Hematopoietic multipotent progenitor cell treated with erythropoietin and hydrocortisone succinate and interleukin-3 and kit ligand, for 4 days (in vitro differentiated cells): ENCODE measurements around the gene BEND3.
"Not testable (repeated sequence)": the region's sequence is repeated elsewhere in the genome, so short reads cannot be mapped to it uniquely, and the experiment has no call there.

Experiments
- DNase-seq: peaks from one replicate; pipeline ENCODE4 v3.0.0-alpha.2; 2015

BEND3 gene

DNA sequence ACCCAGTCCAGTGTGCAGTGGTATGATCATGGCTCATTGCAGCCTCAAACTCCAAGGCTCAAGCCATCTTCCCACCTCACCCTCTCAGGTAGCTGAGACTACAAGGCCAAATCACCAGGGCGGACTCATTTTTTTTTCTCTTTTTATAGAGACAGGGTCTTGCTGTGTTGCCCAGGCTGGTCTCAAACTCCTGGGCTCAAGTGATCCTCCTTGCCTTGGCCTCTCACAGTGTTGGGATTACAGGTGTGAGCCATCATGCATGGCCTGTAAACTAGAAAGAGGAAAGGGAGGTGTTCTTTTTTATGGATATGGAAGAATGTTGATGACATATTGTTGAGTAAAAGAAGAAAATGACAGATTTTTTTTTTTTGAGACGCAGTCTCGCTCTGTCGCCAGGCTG, 5.1 kb upstream of the BEND3 start:
- DNase-seq = no peak

DNA sequence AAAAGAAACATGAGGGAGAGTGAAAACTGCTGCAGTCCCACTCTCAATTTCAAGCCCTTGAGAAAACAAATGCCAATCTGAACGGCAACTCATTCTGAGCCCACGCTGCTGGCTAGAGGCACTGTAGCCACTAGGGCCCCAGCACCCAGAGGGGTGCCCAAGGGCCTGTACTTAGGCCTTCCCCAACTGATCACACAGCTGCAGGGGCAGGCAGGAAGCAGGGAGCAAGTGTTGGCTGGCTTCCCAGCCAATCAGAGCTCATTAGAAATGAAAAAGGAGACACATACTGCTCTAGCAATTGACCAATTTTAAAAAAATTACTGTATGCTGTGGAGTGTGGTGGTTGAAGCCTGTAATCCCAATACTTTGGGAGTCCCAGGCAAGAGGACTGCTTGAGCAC, 3.7 kb upstream of the BEND3 start:
- DNase-seq = peak; percentile 53

DNA sequence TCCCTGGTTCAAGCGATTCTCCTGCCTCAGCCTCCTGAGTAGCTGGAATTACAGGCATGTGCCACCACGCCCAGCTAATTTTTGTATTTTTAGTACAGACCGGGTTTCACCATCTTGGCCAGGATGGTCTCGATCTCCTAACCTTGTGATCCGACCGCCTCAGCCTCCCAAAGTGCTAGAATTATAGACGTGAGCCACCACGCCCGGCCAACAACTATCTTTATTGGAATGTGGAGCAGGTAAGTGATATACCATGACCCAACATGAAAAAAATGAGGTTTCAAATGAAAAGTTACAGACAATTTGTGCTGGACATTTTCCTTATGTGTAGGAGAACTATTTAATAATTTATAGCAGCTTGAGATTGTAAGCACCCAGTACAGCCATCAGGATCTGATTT, 3.2 kb upstream of the BEND3 start:
- not testable (repeated sequence) for DNase-seq

DNA sequence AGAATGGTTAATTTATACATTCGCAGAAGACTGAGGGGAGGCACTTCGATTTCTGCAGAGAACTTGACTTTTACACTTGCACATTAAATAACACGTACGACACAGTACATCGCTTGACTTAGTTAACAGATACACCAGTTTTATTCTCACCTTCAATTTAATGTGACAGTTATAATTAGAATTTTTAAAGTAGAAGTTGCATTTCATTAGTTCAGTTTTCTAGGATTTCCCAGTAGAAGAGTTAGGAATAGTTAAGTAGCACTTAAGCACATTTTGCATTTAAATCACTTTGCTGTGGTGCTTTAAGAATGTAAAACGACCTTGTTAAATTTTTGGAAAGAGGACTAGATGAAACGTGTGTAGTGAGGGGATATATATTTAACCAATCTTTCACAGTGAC, 1.6 kb upstream of the BEND3 start:
- no peak for DNase-seq

DNA sequence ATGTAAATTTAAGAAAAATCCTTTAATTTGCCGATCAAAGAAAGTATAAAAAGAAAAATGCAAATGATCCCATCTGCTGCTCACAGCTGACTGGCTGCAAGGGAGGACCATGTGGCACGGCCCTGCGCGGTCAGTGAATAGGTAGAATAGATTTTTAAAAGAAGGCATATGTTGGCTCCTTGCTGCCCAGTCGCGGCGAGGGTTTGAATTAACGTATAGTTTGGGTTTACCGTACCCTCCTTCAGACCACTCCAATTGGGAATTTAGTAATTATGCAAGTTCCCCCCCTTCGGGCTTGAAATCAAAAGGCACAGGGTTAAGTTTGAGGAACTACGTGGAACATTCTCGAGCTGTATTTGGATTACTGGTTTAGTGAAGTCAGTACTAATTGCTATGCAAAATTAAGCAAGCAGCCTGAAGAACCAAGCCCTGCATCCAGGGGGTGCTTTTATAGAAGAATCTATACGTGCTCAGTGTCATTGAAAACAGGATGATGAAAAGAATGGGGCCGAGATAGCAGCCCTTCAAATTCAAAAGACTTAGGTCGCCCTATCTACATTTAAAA, 1.1 kb upstream of the BEND3 start:
- peak; percentile 81 for DNase-seq

DNA sequence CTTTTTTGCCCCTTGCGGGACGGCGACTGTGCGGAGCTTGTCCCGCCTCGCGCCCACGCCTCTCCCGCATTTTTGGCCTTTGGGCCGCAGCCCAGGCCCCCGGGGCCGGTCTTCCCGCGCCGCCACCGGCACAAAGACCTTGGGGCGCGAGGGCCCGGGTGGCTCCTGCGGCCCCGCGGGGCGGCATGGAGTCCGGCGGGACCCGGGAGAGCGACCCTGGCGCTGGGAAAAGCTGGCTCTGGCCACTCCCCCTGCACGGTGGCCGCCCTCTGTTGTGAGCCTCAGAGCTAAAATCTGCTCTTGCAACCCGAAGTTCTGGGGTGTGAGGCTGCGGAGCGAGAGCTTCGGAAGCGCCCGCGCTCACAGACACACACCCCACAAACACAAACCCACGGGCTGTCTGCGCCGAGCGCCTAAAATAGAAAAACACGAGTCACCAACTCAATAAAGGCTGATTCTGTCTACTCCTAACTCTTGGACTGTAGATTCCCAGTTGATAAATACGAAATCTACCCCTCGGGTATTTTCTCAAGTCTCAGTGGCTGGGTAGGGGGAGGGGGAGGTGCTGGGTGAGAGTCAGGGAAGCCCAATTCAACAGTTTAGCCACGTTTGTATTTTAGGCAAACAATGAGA, 496 bp upstream of the BEND3 start:
- DNase-seq = peak; percentile 66

DNA sequence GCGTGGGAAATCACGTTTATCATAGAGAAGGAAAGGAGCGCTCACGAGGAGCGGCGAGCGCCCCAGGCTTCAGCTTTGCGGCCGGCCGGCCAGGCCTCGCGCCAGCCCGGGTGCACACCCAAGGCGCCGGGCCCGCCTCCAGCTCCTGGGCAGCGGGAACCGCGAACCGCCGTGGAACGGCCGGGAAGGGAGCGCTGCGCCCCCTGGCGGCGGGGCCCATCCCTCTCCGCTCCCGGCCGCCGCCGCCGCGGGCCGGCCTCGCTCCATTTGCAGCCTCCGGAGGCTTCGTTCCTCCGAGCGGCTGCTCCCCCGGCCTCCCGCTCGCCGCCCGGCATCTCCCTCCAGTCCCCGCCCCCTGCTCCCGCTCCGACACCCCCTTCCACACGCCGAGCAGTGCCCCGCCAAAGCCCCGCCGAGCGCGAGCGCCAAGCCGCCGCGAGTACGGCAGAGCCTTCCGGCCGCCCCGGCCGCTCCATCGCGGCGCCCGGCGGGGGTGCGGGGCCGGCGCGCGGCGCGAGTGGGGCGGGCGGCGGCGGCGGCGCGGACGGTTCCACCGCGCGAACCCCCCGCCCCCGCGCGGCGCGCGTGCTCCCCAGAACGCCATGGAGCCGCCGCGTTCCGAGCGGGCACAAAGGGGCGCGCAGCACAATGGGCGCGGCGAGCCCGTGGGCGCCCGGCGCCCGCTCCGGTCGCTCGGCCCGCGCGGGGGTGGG, 946 bp downstream of the BEND3 start:
- peak; percentile 93 for DNase-seq

DNA sequence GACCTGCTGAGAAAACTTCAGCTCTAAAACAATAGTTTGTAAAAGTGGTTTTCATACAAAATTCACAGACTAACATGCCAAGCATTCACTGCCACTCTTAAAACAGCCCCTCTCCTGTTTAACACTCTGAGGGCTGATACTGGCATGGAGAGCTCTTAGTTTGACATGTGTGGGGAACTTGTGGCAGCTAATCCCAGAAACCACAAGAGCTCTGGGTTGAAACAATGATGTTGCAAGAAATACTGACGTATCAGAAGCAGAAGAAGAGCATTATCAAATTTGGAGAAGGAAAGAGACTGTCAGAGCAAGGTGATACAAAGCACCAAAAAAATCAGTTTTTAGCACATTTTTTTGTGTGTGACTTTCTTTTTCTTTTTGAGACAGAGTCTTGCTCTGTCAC, 5.1 kb downstream of the BEND3 start:
- DNase-seq = peak; percentile 92

DNA sequence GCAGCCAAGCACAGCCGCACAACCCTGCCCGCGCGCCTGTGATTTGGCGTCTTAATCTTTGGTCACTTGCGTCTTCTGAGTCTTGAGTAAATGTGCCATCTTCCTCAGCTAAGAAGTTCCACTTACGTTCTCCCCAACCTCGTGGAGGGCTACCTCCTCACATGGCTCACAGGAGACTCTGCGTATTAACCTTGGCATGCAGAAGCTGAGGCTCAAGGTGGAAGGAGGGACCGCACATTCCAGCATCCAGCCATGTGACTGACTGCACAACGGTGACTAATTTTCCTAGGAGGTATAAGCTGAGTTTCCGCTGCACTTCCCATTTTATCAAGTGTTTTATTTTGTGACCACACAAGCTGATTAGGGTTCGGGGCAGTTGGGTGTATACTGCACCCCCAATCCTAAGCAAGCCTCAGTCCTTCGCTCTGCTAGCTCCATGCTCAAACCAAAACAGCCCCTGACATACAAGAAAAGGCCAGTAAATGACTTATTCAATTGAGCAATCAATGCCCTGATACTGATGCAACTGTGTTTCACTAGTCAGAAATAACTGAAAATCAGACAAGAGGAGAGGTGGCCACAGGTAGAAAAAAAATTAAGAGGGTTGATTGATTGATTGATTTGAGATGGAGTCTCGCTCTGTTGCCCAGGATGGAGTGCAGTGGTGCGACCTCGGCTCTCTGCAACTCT, 7.0 kb downstream of the BEND3 start:
- peak; percentile 27 for DNase-seq

DNA sequence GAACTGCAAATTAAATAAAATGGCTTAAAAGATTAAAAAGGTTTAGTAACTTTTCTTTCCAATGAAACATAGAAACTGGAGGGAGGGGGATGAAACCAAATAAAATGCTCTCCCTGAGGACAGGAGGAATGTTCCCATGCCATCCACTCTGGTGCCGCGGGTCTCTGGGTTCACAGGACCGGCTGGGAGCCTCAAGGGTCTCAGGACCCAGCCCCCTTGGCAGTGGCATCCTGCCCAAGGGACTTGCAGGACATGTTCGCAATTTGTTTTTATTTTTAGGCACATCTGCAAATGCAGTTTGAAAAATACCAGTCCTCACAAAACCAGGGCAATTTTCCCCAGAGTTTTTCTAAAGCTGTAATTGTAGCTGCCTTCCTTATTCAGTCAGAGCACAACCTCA, 7.5 kb downstream of the BEND3 start:
- DNase-seq = no peak

DNA sequence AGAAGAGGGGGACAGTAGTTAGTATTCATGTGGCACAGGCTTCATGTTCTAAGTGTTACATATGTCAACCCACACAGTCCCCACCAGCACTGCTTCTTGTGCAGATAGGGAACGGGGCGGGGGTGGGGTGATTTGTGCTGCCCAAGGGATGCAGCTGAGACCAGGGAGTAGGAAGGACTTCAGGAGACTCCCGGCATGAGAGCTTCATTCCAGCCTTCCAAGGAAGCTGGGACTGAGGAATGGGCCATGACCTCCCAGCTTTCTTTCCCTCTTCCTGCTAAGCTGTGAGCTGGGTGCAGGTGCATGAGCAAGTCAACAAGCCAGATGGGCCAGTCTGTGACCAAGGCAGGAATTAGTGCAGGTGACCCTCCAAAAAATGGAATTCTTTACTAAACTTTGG, 9.2 kb downstream of the BEND3 start:
- DNase-seq = peak; percentile 19

DNA sequence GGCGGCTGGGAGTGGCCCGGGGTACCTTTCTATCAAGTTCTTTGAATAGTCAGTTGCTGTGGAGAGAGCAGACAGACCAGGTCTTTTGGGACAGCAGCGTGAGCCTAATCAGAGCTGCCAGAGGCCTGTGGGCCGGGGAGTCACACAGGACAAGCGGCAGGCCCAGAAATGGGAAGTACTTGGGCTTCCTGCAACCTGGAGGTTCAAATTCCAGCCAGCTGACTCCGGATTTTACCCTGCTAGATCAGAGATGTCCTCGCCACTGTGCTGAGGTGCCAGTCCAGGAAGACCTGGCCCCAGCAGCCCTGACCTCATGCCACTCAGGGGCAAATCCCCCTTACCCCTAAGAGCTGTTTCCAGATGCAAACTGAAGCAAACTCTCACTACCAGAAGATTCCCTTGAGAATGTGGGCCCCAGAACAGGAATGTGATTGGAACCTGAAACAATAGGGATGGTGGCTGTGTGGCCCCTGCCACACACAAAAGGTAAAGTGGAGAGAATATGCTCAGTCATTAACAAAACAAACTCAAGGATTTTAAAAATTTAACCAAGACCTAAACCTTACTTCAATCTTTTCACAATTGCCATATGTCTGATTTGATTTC, 9.7 kb downstream of the BEND3 start:
- peak; percentile 25 for DNase-seq

DNA sequence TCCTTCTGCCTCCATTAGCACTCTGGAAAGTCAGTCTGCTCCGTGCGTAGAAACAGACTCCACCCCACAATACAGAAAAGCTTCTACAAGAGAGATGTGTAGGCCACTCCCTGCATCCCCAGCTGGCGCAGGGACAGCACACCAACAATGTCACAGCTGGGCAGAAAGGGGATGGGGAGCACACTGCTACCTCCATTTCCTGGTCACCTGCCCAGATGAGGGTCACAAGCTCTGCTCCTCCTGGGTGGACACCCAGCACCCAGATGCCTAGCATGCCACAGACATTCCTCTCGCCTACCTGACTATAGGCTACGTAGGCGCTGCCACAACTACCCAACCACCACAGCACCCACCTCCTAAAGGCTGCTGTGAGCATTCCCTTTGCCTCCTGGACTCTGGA, 12.2 kb downstream of the BEND3 start:
- no peak for DNase-seq

DNA sequence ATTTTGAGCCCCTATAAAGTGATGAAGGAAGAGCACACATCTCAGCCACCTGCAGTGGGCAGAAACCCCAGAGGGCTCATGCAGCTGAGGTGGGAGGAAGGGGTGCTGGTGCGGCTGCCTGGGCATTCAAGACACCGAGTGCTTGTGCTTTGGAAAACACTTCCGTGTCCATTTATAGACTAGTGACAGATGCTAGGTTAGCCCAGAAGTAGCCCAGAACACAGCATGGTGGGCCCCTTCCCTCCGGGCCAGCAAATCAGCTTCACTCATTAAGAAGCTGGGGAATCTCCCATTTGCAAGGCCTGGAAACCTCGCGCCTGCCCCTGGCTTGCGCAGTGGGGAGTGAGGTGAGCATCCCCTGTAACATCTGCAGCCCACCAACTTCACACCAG, 12.9 kb downstream of the BEND3 start:
- no peak for DNase-seq

DNA sequence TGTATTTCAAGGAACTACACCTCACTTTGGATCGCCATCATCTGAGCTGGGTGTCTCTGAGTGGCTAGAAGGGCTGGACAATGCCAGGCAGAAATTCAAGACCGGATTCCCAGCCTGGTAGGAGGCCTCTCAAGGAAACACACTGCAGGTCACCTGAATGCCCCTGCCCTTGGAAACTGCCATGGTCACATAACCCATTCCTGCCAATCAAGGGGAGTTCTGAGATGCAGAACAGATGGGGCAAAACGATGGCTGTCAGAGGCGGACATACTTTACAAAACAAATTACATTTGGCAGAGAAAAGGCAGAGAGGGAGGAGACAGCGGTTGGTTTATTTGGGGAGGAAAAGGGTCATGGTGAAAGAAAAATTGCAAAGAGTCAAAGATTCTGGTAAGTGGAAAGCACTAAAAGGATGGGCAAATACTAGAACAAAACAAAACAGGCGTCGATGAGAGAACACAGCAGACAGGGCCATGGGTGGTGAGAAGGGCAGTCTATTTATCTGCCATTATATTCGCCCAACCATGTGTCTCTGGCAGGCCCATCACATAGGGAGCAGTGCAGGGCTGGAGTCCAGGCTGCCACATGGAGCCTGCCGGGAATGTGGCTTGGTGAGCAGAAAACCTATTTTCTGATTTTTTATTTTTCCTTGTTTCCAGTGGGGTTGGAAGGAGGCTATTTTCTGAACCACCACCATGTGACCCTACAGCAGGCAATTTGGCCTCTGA, 13.5 kb downstream of the BEND3 start:
- DNase-seq = no peak

DNA sequence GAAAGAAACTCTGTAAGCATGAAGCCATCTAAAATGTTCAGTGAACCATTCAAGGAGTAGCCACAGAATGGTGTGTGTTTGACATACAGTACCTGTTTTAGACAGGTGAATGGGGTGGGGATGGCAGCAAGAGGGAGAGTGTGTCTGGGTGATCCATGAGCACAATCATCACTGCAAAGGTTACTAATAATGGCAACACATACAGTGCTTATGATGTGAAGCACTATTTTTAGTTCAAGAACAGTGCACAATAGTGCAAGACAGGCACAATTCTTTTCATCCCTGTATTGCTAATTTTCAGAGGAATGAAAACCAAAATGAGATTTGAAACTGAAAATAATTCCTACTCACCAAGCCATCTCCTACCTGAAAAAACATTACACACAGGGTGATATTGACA, 14.1 kb downstream of the BEND3 start:
- DNase-seq = no peak

DNA sequence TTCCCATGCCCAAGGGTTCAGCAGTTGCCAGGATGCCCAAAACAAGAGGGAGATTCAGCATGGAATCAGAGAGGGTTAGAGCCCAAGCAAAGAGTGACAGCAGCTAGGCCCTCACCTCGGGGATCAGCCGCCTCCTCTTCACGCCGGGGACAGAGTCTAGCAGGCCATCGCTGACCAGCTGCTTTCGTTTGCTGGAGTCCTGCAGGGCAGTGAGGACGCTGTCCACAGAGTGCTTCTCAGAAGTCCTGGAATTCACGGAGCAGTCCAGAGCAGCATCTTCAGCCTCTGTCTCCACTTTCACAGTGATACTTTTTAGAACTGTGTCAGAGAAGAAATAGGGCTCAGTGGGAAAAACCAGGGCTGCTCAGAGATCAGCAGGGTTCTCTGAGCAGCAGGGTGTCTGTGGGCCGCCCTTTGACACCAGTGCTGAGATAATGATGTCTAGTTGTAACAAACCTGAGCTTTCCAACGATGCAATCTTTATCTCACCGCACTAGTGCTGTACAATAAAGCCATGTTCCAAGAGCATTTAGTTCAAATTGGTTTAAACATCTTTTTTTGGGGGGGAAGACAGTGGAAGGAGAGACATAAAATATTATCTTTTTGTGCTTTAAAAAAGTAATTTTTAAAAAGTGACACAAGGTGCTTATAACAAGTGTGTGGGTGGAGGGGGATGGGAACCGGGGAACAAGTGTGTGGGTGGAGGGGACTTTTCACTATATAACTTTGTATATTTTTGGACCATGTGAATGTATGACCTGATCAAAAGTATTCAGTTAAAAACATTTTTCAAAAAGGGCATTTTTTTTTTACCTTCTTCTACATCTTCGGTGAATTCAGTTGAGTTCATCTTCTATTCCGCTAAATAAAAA, 16.6 kb downstream of the BEND3 start:
- DNase-seq = no peak

DNA sequence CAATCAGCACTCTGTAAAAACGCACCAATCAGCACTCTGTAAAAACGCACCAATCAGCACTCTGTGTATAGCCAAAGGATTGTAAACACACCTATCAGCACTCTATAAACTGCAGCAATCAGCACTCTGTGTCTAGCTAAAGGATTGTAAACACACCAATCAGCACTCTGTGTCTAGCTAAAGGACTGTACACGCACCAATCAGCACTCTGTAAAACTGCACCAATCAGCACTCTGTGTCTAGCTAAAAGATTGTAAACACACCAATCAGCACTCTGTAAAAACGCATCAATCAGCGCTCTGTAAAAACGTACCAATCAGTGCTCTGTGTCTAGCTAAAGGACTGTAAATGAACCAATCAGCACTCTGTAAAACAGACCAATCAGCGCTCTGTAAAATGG, 30.9 kb downstream of the BEND3 start:
- not testable (repeated sequence) for DNase-seq

DNA sequence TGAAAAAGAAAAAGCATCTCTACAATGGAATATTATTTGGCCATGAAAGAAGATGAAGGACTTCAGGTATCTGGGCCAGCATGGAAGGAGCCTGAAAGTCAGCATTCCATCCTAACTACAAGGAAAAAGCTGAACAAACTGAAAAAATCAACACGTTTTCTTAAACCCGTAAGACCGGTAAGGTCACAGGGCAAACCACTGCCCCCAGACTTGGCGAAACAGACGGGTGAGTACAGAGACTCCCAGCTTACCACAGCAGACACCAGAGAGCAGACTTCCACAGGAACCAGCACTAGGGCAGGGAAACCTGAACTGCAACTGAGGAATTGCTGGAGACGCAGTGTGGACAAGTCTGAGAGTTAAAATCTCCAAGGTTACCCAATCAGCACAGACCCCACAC, 31.4 kb downstream of the BEND3 start:
- no peak for DNase-seq

DNA sequence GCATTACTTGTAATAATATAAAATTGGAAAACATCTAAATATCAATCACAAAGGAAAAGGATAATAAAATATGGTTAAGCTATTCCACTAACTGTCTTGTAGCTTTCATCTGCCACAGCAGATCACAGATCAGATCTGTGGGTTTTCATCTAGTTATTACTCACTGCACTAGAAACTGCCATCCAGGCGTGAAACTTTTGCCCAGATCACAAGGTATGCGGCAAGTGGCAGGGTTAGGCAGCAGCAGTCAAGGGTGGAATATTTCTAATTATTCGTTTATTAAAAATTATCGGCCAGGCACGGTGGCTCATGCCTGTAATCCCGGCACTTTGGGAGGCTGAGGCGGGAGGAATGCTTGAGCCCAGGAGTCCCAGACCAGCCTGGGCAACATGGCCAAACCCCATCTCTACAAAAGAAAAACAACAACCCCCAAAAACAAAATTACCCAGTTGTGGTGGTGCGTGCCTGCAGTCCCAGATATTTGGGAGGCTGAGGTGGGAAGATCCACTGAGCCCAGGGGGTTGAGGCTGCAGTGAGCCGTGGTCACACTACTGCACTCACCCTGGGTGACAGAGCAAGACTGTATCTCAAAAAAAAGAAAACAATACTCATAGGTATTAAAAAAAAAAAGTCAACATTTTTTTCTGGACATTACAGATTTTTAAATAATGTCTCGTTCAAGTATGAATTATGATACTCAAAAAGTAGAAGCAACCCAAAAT, 32.1 kb downstream of the BEND3 start:
- peak; percentile 29 for DNase-seq

DNA sequence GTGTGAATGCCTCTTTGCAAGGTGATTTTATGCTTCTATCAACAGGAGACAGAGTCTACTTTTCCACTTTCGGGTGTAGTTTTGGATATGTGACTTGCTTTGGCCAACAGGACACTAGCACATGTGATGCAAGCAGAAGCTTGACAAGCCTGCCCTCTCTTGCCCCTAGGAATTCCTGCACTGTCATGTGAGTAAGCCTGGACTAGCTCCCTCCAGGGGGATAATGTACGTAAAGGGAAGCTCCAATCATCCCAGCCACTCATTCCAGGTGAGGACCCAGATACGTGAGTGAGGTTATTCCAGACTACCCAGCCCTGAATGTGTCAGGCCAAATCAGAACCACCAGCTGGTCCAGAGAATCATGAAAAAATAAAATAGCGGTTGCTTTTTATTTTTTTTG, 33.3 kb downstream of the BEND3 start:
- no peak for DNase-seq
